Panc1 (cell line): ENCODE data around the gene BRSK1. TPM values are rescaled to one million over a fixed set of nuclear protein-coding genes. Genes with fewer than 3 reads are reported as not detected.
A peak's percentile ranks its signal among the peaks of the same experiment; 100 is the strongest.

ENCODE experiments used
- ATAC-seq: fragments of 200-7000 bp; cut with Tn5 transposase; 2 replicates; pipeline ENCODE4 v1.9.1; 2020; ENCODE audit warnings: mild to moderate bottlenecking, moderate library complexity
- BruUV-seq: library from RNA; stranded (reverse); fragments of 400-500 nt; replicated peaks from 2 replicates; lab custom pipeline; 2021; lab: Mats Ljungman, UMichigan
- CTCF ChIA-PET: fragments of 300-600 bp; sonication (Branson Sonifier 250); formaldehyde crosslinking; loops from one replicate; lab custom pipeline; 2022; ENCODE audit warnings: antibody characterized with exemption; lab: Charles Lee
- POLR2A ChIA-PET: fragments of 300-600 bp; sonication (Branson Sonifier 250); formaldehyde crosslinking; loops from one replicate; lab custom pipeline; 2022; ENCODE audit warnings: antibody characterized with exemption; lab: Charles Lee
- DNase-seq: peaks from one replicate; pipeline ENCODE4 v3.0.0-alpha.2; 2010; ENCODE audit warnings: low read depth, low spot score
- H3K27ac ChIP-seq: 2 replicates; pipeline ENCODE4 v1.5.1; 2011; ENCODE audit warnings: mild to moderate bottlenecking, low read length, inconsistent platforms
- H3K27me3 ChIP-seq: fragments of 200-500 bp; sonication (Bioruptor generic); 2 replicates; pipeline ENCODE4 v1.6.0; 2014; ENCODE audit warnings: low read length, inconsistent platforms; ENCODE audit not compliant: control insufficient read depth, insufficient read depth
- H3K36me3 ChIP-seq: fragments of 200-500 bp; sonication (Bioruptor generic); 2 replicates; pipeline ENCODE4 v1.5.1; 2014; ENCODE audit warnings: inconsistent platforms, mild to moderate bottlenecking, low read length, moderate library complexity; ENCODE audit not compliant: control insufficient read depth, insufficient read depth
- H3K4me1 ChIP-seq: 2 replicates; pipeline ENCODE4 v1.5.1; 2011; ENCODE audit warnings: inconsistent platforms, mild to moderate bottlenecking, low read length, moderate library complexity; ENCODE audit not compliant: control insufficient read depth, insufficient read depth
- H3K4me3 ChIP-seq, 2 experiments: 2 replicates each; pipeline ENCODE4 v1.5.1; 2011 to 2012; ENCODE audit warnings: low read depth in 2 of 2, low read length in 2 of 2, mild to moderate bottlenecking in 2 of 2, inconsistent platforms in 1 of 2, moderate library complexity in 1 of 2
- H3K9me3 ChIP-seq: fragments of 200-500 bp; sonication (Bioruptor generic); 2 replicates; pipeline ENCODE4 v1.5.1; 2014; ENCODE audit warnings: low read depth, mild to moderate bottlenecking, inconsistent platforms, low read length, moderate library complexity; ENCODE audit not compliant: control insufficient read depth, insufficient read depth
- CTCF ChIP-seq: fragments of 450-650 bp; IDR thresholded peaks from 2 replicates; pipeline ENCODE4 v1.5.1; 2017; ENCODE audit warnings: mild to moderate bottlenecking
- POLR2AphosphoS5 ChIP-seq: IDR thresholded peaks from 2 replicates; pipeline ENCODE4 v1.6.1; 2012; ENCODE audit warnings: mild to moderate bottlenecking, low read depth, low read length, moderate library complexity
- REST ChIP-seq, 2 experiments: IDR thresholded peaks; 2 replicates each; pipeline ENCODE4 v1.6.1; 2011 to 2012; ENCODE audit warnings: low read depth in 2 of 2, control low read depth in 1 of 2, low read length in 1 of 2, mild to moderate bottlenecking in 1 of 2, moderate library complexity in 1 of 2; ENCODE audit not compliant: insufficient read depth in 1 of 2
- SIN3A ChIP-seq: IDR thresholded peaks from 2 replicates; pipeline ENCODE4 v1.6.1; 2012; ENCODE audit warnings: low read depth, mild to moderate bottlenecking, low read length, moderate library complexity, borderline replicate concordance; ENCODE audit not compliant: insufficient read depth
- TCF7L2 ChIP-seq: IDR thresholded peaks from 2 replicates; pipeline ENCODE4 v1.6.1; 2011; ENCODE audit warnings: mild to moderate bottlenecking, low read depth, low read length, inconsistent platforms
- in situ Hi-C: cut with HindIII; loops from 2 replicates; pipeline ENCODE4 v1.10.0; 2016; ENCODE audit warnings: low sequenced_read_pairs, low pct_unique_long_range_greater_than_20kb
- intact Hi-C: fragments of 100-400 bp; cut with micrococcal nuclease; formaldehyde crosslinking; loops from one replicate; pipeline ENCODE4 v1.10.0; 2022; ENCODE audit not compliant: unreplicated experiment
- total RNA-seq: library from RNA; stranded (reverse); gene quantifications from one replicate; pipeline ENCODE4 v1.2.1, GENCODE V29; 2021; ENCODE audit not compliant: unreplicated experiment

BRSK1 gene
- total RNA-seq, 1 experiment from 2014 or later, result 7.9 TPM

- POLR2A ChIA-PET, result interaction anchor here (0.6 kb wide), 1 partner anchor 47 kb away, joined by 3 read pairs; the partner anchor contains the start of gene PTPRH
- H3K4me1 ChIP-seq, result peaks cover 50% of the 10 kb centered on the region
- BruUV-seq, result no TSS peak
- H3K36me3 ChIP-seq, result peaks cover 5% of the 10 kb centered on the region; the same call in 1 of the 2 replicates
- TF ChIP-seq REST (IDR thresholded peaks at IDR 0.05; ENCODE audit: insufficient read depth in 1 of 2, low read depth in 2 of 2, low read length in 1 of 2) (no peak), CTCF (no peak), TCF7L2 (no peak), SIN3A (no peak), POLR2AphosphoS5 (no peak)
- DNase-seq (no peak), ATAC-seq (no peak)
- peak overlapping the region; percentile 91 for H3K27ac ChIP-seq
- CTCF ChIA-PET, result interaction anchor here (0.5 to 1.9 kb wide), 2 partner anchors 116 to 128 kb away, joined by 4 to 5 read pairs; partner anchors contain the start of gene TMEM238
- intact Hi-C loops, result no loop called here
- peak overlapping the region; percentile 81 to 96 for H3K4me3 ChIP-seq
- no peaks in the 10 kb centered on the region for H3K27me3 ChIP-seq
- no peaks in the 10 kb centered on the region for H3K9me3 ChIP-seq
- in situ Hi-C loops, result no loop called here
These were observed 28.0 kb upstream of the BRSK1 start for GRCh38 chr19:55255618-55256423.

GRCh38 chr19:55256562-55257460 lies 27.0 kb upstream of the BRSK1 start:
- in situ Hi-C loops (no loop called here), intact Hi-C loops (no loop called here)
- TSS peak; percentile 69 for BruUV-seq
- TF ChIP-seq TCF7L2 (no peak), POLR2AphosphoS5 (no peak), SIN3A (no peak)
- DNase-seq (no peak), ATAC-seq (no peak)
- POLR2A ChIA-PET, result interaction anchor here (0.6 kb wide), 1 partner anchor 100 kb away, joined by 3 read pairs; no protein-coding TSS in a partner anchor
- no peaks in the 10 kb centered on the region for H3K27me3 ChIP-seq
- peak overlapping the region; percentile 91 for H3K27ac ChIP-seq
- H3K9me3 ChIP-seq, result no peaks in the 10 kb centered on the region
- peaks cover 48% of the 10 kb centered on the region for H3K4me1 ChIP-seq
- peaks cover 5% of the 10 kb centered on the region; the same call in 1 of the 2 replicates for H3K36me3 ChIP-seq
- peak overlapping the region; percentile 81 to 96 for H3K4me3 ChIP-seq
- CTCF ChIA-PET, result interaction anchor here (1.9 kb wide), 1 partner anchor 127 kb away, joined by 5 read pairs; the partner anchor contains the start of gene TMEM238
